IMR-90 (cell line): ENCODE measurements around the gene FBXW8. TPM values are rescaled to one million over a fixed set of nuclear protein-coding genes. Genes with fewer than 3 reads are reported as not detected.

Source experiments
- ATAC-seq: fragments of 200-7000 bp; cut with Tn5 transposase; 2 replicates; pipeline ENCODE4 v1.9.1; 2020; ENCODE audit warnings: low read depth, mild to moderate bottlenecking, moderate library complexity
- BruUV-seq: library from RNA; stranded (reverse); fragments of 400-500 nt; replicated peaks from 2 replicates; lab custom pipeline; 2021; lab: Mats Ljungman, UMichigan
- CTCF ChIA-PET: fragments of 300-600 bp; formaldehyde crosslinking; extraction: SDS; loops from one replicate; lab custom pipeline; 2021; ENCODE audit warnings: antibody characterized with exemption; lab: Yijun Ruan, JAX
- POLR2A ChIA-PET: fragments of 300-600 bp; sonication (Branson Sonifier 250); formaldehyde crosslinking; loops from one replicate; lab custom pipeline; 2022; ENCODE audit warnings: antibody characterized with exemption; ENCODE audit not compliant: unreplicated experiment; lab: Charles Lee
- DNase-seq: peaks from one replicate; pipeline ENCODE4 v3.0.0; 2013
- H2AFZ ChIP-seq: replicated peaks from 2 replicates; pipeline ENCODE3; 2013; ENCODE audit warnings: low read length, mild to moderate bottlenecking; ENCODE audit not compliant: poor library complexity
- H2AK5ac ChIP-seq: 2 replicates; pipeline ENCODE4 v1.6.1; 2013; ENCODE audit warnings: low read depth, low read length, inconsistent platforms
- H2AK9ac ChIP-seq: replicated peaks from 2 replicates; pipeline ENCODE3; 2013; ENCODE audit warnings: mild to moderate bottlenecking, low read depth, low read length, moderate library complexity; ENCODE audit not compliant: poor library complexity
- H2BK120ac ChIP-seq: 2 replicates; pipeline ENCODE4 v1.6.1; 2013; ENCODE audit warnings: low read depth, low read length, inconsistent platforms
- H2BK15ac ChIP-seq: 3 replicates; pipeline ENCODE4 v1.6.1; 2013; ENCODE audit warnings: low read depth, low read length, inconsistent platforms
- H2BK20ac ChIP-seq: 2 replicates; pipeline ENCODE4 v1.6.1; 2013; ENCODE audit warnings: low read depth, mild to moderate bottlenecking, inconsistent platforms, low read length, moderate library complexity
- H2BK5ac ChIP-seq: 2 replicates; pipeline ENCODE4 v1.6.1; 2013; ENCODE audit warnings: mild to moderate bottlenecking, low read depth, low read length, inconsistent platforms; ENCODE audit not compliant: poor library complexity, severe bottlenecking
- H3K14ac ChIP-seq: replicated peaks from 2 replicates; pipeline ENCODE4 v1.6.1; 2013; ENCODE audit warnings: low read depth, low read length, inconsistent platforms
- H3K18ac ChIP-seq: 2 replicates; pipeline ENCODE4 v1.6.1; 2013; ENCODE audit warnings: low read depth, low read length, control low read depth
- H3K23ac ChIP-seq: 2 replicates; pipeline ENCODE4 v1.6.1; 2013; ENCODE audit warnings: low read depth, low read length, inconsistent platforms
- H3K27ac ChIP-seq: 2 replicates; pipeline ENCODE4 v1.5.1; 2013; ENCODE audit warnings: mild to moderate bottlenecking, control low read depth, low read length; ENCODE audit not compliant: insufficient read depth
- H3K27me3 ChIP-seq: 2 replicates; pipeline ENCODE4 v1.6.1; 2013; ENCODE audit warnings: low read length; ENCODE audit not compliant: control insufficient read depth, insufficient read depth
- H3K36me3 ChIP-seq: 2 replicates; pipeline ENCODE4 v1.6.1; 2013; ENCODE audit warnings: low read length, mixed read lengths; ENCODE audit not compliant: control insufficient read depth, insufficient read depth
- H3K4ac ChIP-seq: 2 replicates; pipeline ENCODE4 v1.6.1; 2013; ENCODE audit warnings: low read depth, low read length, inconsistent platforms
- H3K4me1 ChIP-seq: 2 replicates; pipeline ENCODE4 v1.6.1; 2013; ENCODE audit warnings: low read length, mixed read lengths; ENCODE audit not compliant: control insufficient read depth, insufficient read depth
- H3K4me2 ChIP-seq: 2 replicates; pipeline ENCODE4 v1.6.1; 2013; ENCODE audit warnings: low read depth, mild to moderate bottlenecking, control low read depth, low read length, moderate library complexity
- H3K4me3 ChIP-seq: 2 replicates; pipeline ENCODE4 v1.5.1; 2013; ENCODE audit warnings: low read depth, mild to moderate bottlenecking, control low read depth, low read length, moderate library complexity; ENCODE audit not compliant: insufficient read depth
- H3K56ac ChIP-seq: 2 replicates; pipeline ENCODE4 v1.6.1; 2013; ENCODE audit warnings: low read length, inconsistent platforms; ENCODE audit not compliant: insufficient read depth; ENCODE audit errors: extremely low read depth
- H3K79me1 ChIP-seq, 2 experiments: 2 replicates each; pipeline ENCODE4 v1.6.1; 2013; ENCODE audit warnings: low read length in 2 of 2, inconsistent platforms in 1 of 2, low read depth in 1 of 2
- H3K9ac ChIP-seq: 2 replicates; pipeline ENCODE4 v1.6.1; 2013; ENCODE audit warnings: low read depth, low read length, control low read depth
- H3K9me1 ChIP-seq: 2 replicates; pipeline ENCODE4 v1.6.1; 2013; ENCODE audit warnings: low read length, inconsistent platforms; ENCODE audit not compliant: insufficient read depth
- H3K9me3 ChIP-seq: 2 replicates; pipeline ENCODE4 v1.6.1; 2013; ENCODE audit warnings: low read length; ENCODE audit not compliant: control insufficient read depth, insufficient read depth
- H4K20me1 ChIP-seq: 2 replicates; pipeline ENCODE4 v1.6.1; 2013; ENCODE audit warnings: low read length, inconsistent platforms; ENCODE audit not compliant: insufficient read depth
- H4K5ac ChIP-seq: 2 replicates; pipeline ENCODE4 v1.6.1; 2013; ENCODE audit warnings: mild to moderate bottlenecking, low read depth, low read length, control low read depth
- H4K8ac ChIP-seq, 2 experiments: 2 replicates each; pipeline ENCODE4 v1.6.1; 2013; ENCODE audit warnings: low read depth in 2 of 2, low read length in 2 of 2, control low read depth in 1 of 2, inconsistent platforms in 1 of 2
- H4K91ac ChIP-seq: 2 replicates; pipeline ENCODE4 v1.6.1; 2013; ENCODE audit warnings: low read depth, low read length, inconsistent platforms; ENCODE audit not compliant: insufficient read depth
- BHLHE40 ChIP-seq: fragments of 150-350 bp; IDR thresholded peaks from 2 replicates; pipeline ENCODE4 v1.6.1; 2016; ENCODE audit warnings: mild to moderate bottlenecking, low read depth, low read length
- CHD1 ChIP-seq: IDR thresholded peaks from 2 replicates; pipeline ENCODE4 v1.6.1; 2012; ENCODE audit warnings: low read depth, low read length, improper control_type of control experiment
- FOS ChIP-seq: fragments of 150-350 bp; IDR thresholded peaks from 2 replicates; pipeline ENCODE4 v1.6.1; 2016; ENCODE audit warnings: low read depth, low read length
- MAFK ChIP-seq: IDR thresholded peaks from 2 replicates; pipeline ENCODE4 v1.6.1; 2012; ENCODE audit warnings: low read depth, low read length, improper control_type of control experiment
- MXI1 ChIP-seq: IDR thresholded peaks from 2 replicates; pipeline ENCODE4 v1.6.1; 2012; ENCODE audit warnings: low read depth, mild to moderate bottlenecking, low read length, moderate library complexity, borderline replicate concordance
- NFE2L2 ChIP-seq: fragments of 150-350 bp; IDR thresholded peaks from 2 replicates; pipeline ENCODE4 v1.6.1; 2016; ENCODE audit warnings: low read depth, mild to moderate bottlenecking, low read length
- RAD21 ChIP-seq: IDR thresholded peaks from 2 replicates; pipeline ENCODE4 v1.6.1; 2012; ENCODE audit warnings: low read length, improper control_type of control experiment
- RCOR1 ChIP-seq: IDR thresholded peaks from 2 replicates; pipeline ENCODE4 v1.6.1; 2012; ENCODE audit warnings: mild to moderate bottlenecking, low read length, improper control_type of control experiment; ENCODE audit not compliant: insufficient replicate concordance
- WGBS, 2 experiments: methylation state at CpG; one replicate each; pipeline versions ENCODE4 v1.1.5 to v1.1.7; 2013; ENCODE audit warnings: missing lambda C conversion rate in 2 of 2; ENCODE audit not compliant: insufficient read length in 1 of 2; ENCODE audit errors: extremely low coverage in 2 of 2; 5-methylcytosine and 5-hydroxymethylcytosine counted together
- dilution Hi-C: fragments of 300-500 bp; cut with HindIII; formaldehyde crosslinking; loops from one replicate; pipeline ENCODE4 v1.14.3; 2018; ENCODE audit warnings: low sequenced_read_pairs; ENCODE audit not compliant: unreplicated experiment
- in situ Hi-C: fragments of 300-500 bp; cut with MboI; formaldehyde crosslinking; loops from 3 replicates; pipeline ENCODE4 v1.14.3; 2019; ENCODE audit warnings: low sequenced_read_pairs, inconsistent platforms, mixed read lengths
- intact Hi-C: fragments of 100-400 bp; cut with micrococcal nuclease; formaldehyde crosslinking; loops from 2 replicates; pipeline ENCODE4 v1.10.0; 2022
- polyA plus RNA-seq, 3 experiments: library from polyadenylated mRNA; depleted of rRNA; stranded (reverse); fragments of >200 nt; gene quantifications; 2 replicates each; pipeline ENCODE4 v1.2.3, GENCODE V29; 2012; ENCODE audit warnings: low replicate concordance in 1 of 3
- total RNA-seq: library from RNA; depleted of rRNA; stranded (reverse); fragments of >200 nt; gene quantifications from 2 replicates; pipeline ENCODE4 v1.2.3, GENCODE V29; 2012
- TF ChIP-seq, protein P1 (sequence below): conservative IDR thresholded peaks from 2 replicates; pipeline ENCODE4 v1.5.1; 2012; ENCODE audit warnings: mild to moderate bottlenecking, low read depth, low read length, improper control_type of control experiment

The FBXW8 gene
- total and polyA plus RNA-seq, 2 of the 4 experiments (the other 2 are of a cell fraction) = 20.3 to 25.8 TPM

- dilution Hi-C loops (no loop called here), in situ Hi-C loops (loop anchor here (25.0 kb wide), 1 partner anchor 797 kb away; no protein-coding TSS in a partner anchor), intact Hi-C loops (no loop called here)
- Histone ChIP-seq H2AK9ac (no peak overlapping the region), H3K9me1 (no peaks in the 10 kb centered on the region), H2BK120ac (no peak overlapping the region), H4K8ac (no peak overlapping the region), H3K27me3 (peaks cover under 1% of the 10 kb centered on the region; the same call in 1 of the 2 replicates), H2BK5ac (no peak overlapping the region), H3K27ac (no peak overlapping the region), H2BK15ac (no peak overlapping the region), H4K20me1 (no peaks in the 10 kb centered on the region), H3K4me1 (peaks cover 4% of the 10 kb centered on the region; the same call in 1 of the 2 replicates), H3K4ac (no peak overlapping the region), H3K4me3 (no peak overlapping the region), H3K79me1 (no peaks in the 10 kb centered on the region), H3K23ac (no peak overlapping the region), H3K14ac (no peak overlapping the region), H3K18ac (no peak overlapping the region), H2AK5ac (no peak overlapping the region), H3K4me2 (no peak overlapping the region), H3K9ac (no peak overlapping the region), H3K9me3 (no peaks in the 10 kb centered on the region), H2BK20ac (no peak overlapping the region), H3K56ac (no peak overlapping the region), H4K5ac (no peak overlapping the region), H3K36me3 (no peaks in the 10 kb centered on the region), H4K91ac (no peak overlapping the region), H2AFZ (no peak overlapping the region)
- 88% methylated on average over 8 of the region's 19 CpGs; no CpG with 5 or more reads in 1 of the 2 experiments for WGBS, 2 experiments
- ATAC-seq (no peak), DNase-seq (no peak)
- CTCF ChIA-PET = no interaction called here
- POLR2A ChIA-PET = no interaction called here
- TF ChIP-seq MXI1 (no peak), FOS (no peak), BHLHE40 (no peak), CHD1 (no peak), NFE2L2 (no peak), RCOR1 (no peak), RAD21 (no peak), MAFK (no peak)
- TF ChIP-seq, protein P1, sequence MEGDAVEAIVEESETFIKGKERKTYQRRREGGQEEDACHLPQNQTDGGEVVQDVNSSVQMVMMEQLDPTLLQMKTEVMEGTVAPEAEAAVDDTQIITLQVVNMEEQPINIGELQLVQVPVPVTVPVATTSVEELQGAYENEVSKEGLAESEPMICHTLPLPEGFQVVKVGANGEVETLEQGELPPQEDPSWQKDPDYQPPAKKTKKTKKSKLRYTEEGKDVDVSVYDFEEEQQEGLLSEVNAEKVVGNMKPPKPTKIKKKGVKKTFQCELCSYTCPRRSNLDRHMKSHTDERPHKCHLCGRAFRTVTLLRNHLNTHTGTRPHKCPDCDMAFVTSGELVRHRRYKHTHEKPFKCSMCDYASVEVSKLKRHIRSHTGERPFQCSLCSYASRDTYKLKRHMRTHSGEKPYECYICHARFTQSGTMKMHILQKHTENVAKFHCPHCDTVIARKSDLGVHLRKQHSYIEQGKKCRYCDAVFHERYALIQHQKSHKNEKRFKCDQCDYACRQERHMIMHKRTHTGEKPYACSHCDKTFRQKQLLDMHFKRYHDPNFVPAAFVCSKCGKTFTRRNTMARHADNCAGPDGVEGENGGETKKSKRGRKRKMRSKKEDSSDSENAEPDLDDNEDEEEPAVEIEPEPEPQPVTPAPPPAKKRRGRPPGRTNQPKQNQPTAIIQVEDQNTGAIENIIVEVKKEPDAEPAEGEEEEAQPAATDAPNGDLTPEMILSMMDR = no peak
- BruUV-seq = no TSS peak
Measured at GRCh38 chr12:117039891-117040309, 129.2 kb downstream of the FBXW8 start.
